Measurements from ENCODE around the gene EIF5. TPM values are rescaled to one million over a fixed set of nuclear protein-coding genes. Genes with fewer than 3 reads are reported as not detected.

EIF5 gene
- total and polyA plus RNA-seq, 2 experiments from 2014 or later = 194 to 634 TPM

GRCh38 chr14:103318750-103319419 is 15.2 kb upstream of the EIF5 start:
- no peaks in the 10 kb centered on the region for H4K20me1 ChIP-seq (replicated peaks; ENCODE audit: insufficient read depth)
- no peak for ATAC-seq

More at GRCh38 chr14:103318750-103319419, 15.2 kb upstream of the EIF5 start:
- Mint-ChIP-seq H3K4me3 (no peak overlapping the region), H3K27ac (no peak overlapping the region), H3K27me3 (ENCODE audit: insufficient read depth, low read depth, poor library complexity) (peaks cover 11% of the 10 kb centered on the region), H3K4me1 (peaks cover 37% of the 10 kb centered on the region), H3K36me3 (ENCODE audit: low read depth) (no peaks in the 10 kb centered on the region), H3K9me3 (no peaks in the 10 kb centered on the region)
- Histone ChIP-seq H3K4me1 (ENCODE audit: insufficient read depth) (peaks cover 26% of the 10 kb centered on the region), H3K4me2 (0 out of 2 replicates have a peak overlapping the region, but pooled peaks have one; percentile 27), H2AFZ (peak overlapping the region; percentile 78), H3K27ac (ENCODE audit: low read depth) (no peak overlapping the region), H3K27me3 (ENCODE audit: insufficient read depth) (no peaks in the 10 kb centered on the region), H3K79me2 (replicated peaks; ENCODE audit: insufficient read depth) (no peaks in the 10 kb centered on the region), H3F3A (replicated peaks; ENCODE audit: low read depth) (peaks cover 10% of the 10 kb centered on the region; the same call in 1 of the 2 replicates), H3K36me3 (ENCODE audit: insufficient read depth) (no peaks in the 10 kb centered on the region), H3K9me2 (ENCODE audit: insufficient read depth) (no peaks in the 10 kb centered on the region), H3K4me3 (no peak overlapping the region)
- TF ChIP-seq STAT1 (IDR thresholded peaks at IDR 0.05; ENCODE audit: unreplicated experiment) (no peak), POLR2AphosphoS5 (IDR thresholded peaks at IDR 0.05; ENCODE audit: low read depth) (no peak), CTCF (conservative IDR thresholded peaks at IDR 0.05; ENCODE audit: low read depth in 2 of 2) (no peak), NANOG (IDR thresholded peaks at IDR 0.05; ENCODE audit: borderline replicate concordance) (no peak), EZH2 (IDR thresholded peaks at IDR 0.05; ENCODE audit: low read depth, unreplicated experiment) (no peak), REST (IDR thresholded peaks at IDR 0.05; ENCODE audit: unreplicated experiment) (no peak), ZNF331 (CRISPR knock-in tag; IDR thresholded peaks at IDR 0.05; ENCODE audit: low read depth) (no peak), CREB1 (CRISPR knock-in tag; IDR thresholded peaks at IDR 0.05; ENCODE audit: low read depth) (no peak), ZNF462 (CRISPR knock-in tag; IDR thresholded peaks at IDR 0.05) (no peak), ETS1 (IDR thresholded peaks at IDR 0.05) (no peak)
- DNase-seq (ENCODE audit: low spot score) = no peak
